ENCODE results near the gene SLC10A7. TPM values are rescaled to one million over a fixed set of nuclear protein-coding genes. Genes with fewer than 3 reads are reported as not detected.

Gene SLC10A7
- total RNA-seq, 1 donor from 2014 or later: 23.5 TPM

GRCh38 chr4:146349306-146349705 lies 172.4 kb downstream of the SLC10A7 start:
- H3K27me3 ChIP-seq (ENCODE audit: low read depth): no peaks in the 10 kb centered on the region
- DNase-seq: no peak
- no peak for TF ChIP-seq CTCF (IDR thresholded peaks at IDR 0.05)
- no peaks in the 10 kb centered on the region for H3K36me3 ChIP-seq
- intact Hi-C loops (cut with DNase I): no loop called here
- H3K9me3 ChIP-seq: no peaks in the 10 kb centered on the region
- H3K4me1 ChIP-seq: no peaks in the 10 kb centered on the region
- H3K27ac ChIP-seq: no peak overlapping the region
- no peak for ATAC-seq
- H3K4me3 ChIP-seq: no peak overlapping the region

- H3K4me3 ChIP-seq: no peak overlapping the region
- H3K4me1 ChIP-seq: no peaks in the 10 kb centered on the region
- DNase-seq (no peak), ATAC-seq (no peak)
- TF ChIP-seq CTCF (IDR thresholded peaks at IDR 0.05): no peak
- H3K27me3 ChIP-seq (ENCODE audit: low read depth): no peaks in the 10 kb centered on the region
- no peaks in the 10 kb centered on the region for H3K9me3 ChIP-seq
- no peaks in the 10 kb centered on the region for H3K36me3 ChIP-seq
- intact Hi-C loops (cut with DNase I): no loop called here
- H3K27ac ChIP-seq: no peak overlapping the region
Measured at GRCh38 chr4:146347822-146348221, 173.9 kb downstream of the SLC10A7 start.

- TF ChIP-seq CTCF (IDR thresholded peaks at IDR 0.05): no peak
- intact Hi-C loops (cut with DNase I): no loop called here
- H3K27ac ChIP-seq: no peak overlapping the region
- no peaks in the 10 kb centered on the region for H3K9me3 ChIP-seq
- H3K36me3 ChIP-seq: no peaks in the 10 kb centered on the region
- no peak overlapping the region for H3K4me3 ChIP-seq
- no peaks in the 10 kb centered on the region for H3K4me1 ChIP-seq
- ATAC-seq (no peak), DNase-seq (no peak)
- no peaks in the 10 kb centered on the region for H3K27me3 ChIP-seq (ENCODE audit: low read depth)
Measured at GRCh38 chr4:146346276-146346675, 175.5 kb downstream of the SLC10A7 start.

DNA sequence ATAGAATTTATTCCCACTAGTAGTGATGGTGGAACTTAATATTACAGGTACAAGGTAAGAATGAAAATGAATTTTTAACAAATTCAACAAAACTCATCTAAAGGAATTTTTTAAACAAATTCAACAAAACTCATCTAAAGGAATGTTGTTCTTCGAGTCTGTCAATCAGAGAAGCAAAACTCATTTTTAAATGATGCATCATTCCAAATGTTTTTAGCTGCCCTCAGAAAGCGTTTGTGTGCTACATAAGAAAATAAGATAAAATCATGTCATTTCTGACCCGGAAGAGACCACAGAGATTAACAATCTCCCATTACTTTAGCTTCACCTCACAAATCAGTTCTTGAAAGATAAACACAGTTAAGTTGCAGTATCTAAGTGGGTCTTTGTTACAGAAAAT lies 178.0 kb downstream of the SLC10A7 start:
- H3K9me3 ChIP-seq: no peaks in the 10 kb centered on the region
- no peak for DNase-seq
- no peaks in the 10 kb centered on the region for H3K27me3 ChIP-seq (ENCODE audit: low read depth)
- intact Hi-C loops (cut with DNase I): no loop called here
- TF ChIP-seq CTCF (IDR thresholded peaks at IDR 0.05): no peak
- H3K27ac ChIP-seq: no peak overlapping the region
- no peak overlapping the region for H3K4me3 ChIP-seq
- no peaks in the 10 kb centered on the region for H3K36me3 ChIP-seq
- ATAC-seq: no peak
- no peaks in the 10 kb centered on the region for H3K4me1 ChIP-seq

- ATAC-seq: no peak
- no peaks in the 10 kb centered on the region for H3K36me3 ChIP-seq
- no peak for DNase-seq
- no peaks in the 10 kb centered on the region for H3K9me3 ChIP-seq
- no peaks in the 10 kb centered on the region for H3K4me1 ChIP-seq
- H3K4me3 ChIP-seq: no peak overlapping the region
- TF ChIP-seq CTCF (IDR thresholded peaks at IDR 0.05): no peak
- intact Hi-C loops (cut with DNase I): no loop called here
- no peaks in the 10 kb centered on the region for H3K27me3 ChIP-seq (ENCODE audit: low read depth)
- H3K27ac ChIP-seq: no peak overlapping the region
Measured at GRCh38 chr4:146343199-146343598, 178.5 kb downstream of the SLC10A7 start.
